ENCODE data around the gene MCC.

DNA sequence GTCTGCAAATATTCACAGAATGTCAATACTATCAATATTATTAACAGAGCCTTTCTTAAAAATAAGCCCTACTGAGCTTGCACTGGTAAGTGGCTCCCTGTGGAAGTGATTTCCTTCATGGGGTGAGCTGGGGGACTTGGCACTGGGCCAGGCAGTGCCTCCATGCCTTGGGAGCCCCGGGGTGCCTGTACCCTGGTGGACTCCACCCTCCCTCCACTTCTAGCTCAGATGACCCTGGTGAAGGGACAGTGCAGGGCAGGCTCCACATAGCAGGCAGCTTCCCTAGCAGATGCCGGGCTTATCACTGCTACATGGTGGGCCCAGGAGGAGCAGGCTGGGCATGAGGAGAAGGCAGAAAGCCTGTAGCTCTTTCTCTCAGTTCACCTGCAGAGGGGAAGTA, 392.4 kb downstream of the MCC start:
- TF ChIP-seq TAF1 (IDR thresholded peaks at IDR 0.05; ENCODE audit: borderline replicate concordance, insufficient read depth, low read length) (no peak), POLR2AphosphoS5 (IDR thresholded peaks at IDR 0.05; ENCODE audit: low read depth, low read length) (no peak), SIN3A (IDR thresholded peaks at IDR 0.05; ENCODE audit: borderline replicate concordance, insufficient read depth, low read length) (no peak)
- TF ChIP-seq, protein P1, sequence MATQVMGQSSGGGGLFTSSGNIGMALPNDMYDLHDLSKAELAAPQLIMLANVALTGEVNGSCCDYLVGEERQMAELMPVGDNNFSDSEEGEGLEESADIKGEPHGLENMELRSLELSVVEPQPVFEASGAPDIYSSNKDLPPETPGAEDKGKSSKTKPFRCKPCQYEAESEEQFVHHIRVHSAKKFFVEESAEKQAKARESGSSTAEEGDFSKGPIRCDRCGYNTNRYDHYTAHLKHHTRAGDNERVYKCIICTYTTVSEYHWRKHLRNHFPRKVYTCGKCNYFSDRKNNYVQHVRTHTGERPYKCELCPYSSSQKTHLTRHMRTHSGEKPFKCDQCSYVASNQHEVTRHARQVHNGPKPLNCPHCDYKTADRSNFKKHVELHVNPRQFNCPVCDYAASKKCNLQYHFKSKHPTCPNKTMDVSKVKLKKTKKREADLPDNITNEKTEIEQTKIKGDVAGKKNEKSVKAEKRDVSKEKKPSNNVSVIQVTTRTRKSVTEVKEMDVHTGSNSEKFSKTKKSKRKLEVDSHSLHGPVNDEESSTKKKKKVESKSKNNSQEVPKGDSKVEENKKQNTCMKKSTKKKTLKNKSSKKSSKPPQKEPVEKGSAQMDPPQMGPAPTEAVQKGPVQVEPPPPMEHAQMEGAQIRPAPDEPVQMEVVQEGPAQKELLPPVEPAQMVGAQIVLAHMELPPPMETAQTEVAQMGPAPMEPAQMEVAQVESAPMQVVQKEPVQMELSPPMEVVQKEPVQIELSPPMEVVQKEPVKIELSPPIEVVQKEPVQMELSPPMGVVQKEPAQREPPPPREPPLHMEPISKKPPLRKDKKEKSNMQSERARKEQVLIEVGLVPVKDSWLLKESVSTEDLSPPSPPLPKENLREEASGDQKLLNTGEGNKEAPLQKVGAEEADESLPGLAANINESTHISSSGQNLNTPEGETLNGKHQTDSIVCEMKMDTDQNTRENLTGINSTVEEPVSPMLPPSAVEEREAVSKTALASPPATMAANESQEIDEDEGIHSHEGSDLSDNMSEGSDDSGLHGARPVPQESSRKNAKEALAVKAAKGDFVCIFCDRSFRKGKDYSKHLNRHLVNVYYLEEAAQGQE (IDR thresholded peaks at IDR 0.05; ENCODE audit: insufficient read depth in 1 of 2, low read depth in 2 of 2, low read length in 2 of 2): no peak
